Stimulated activated effector memory CD8-positive, alpha-beta T cell treated with anti-CD3 and anti-CD28 coated beads, Interleukin-12 subunit alpha, Interleukin-12 subunit beta, amount 100 ng/mL, for 72 hours (primary cell): Measurements from ENCODE around the gene DPYSL4.
A peak's percentile ranks its signal among the peaks of the same experiment; 100 is the strongest.

Experiments
- ATAC-seq: fragments of 150-1000 bp; cut with Tn5 transposase; 2 replicates; pipeline ENCODE4 v1.10.0; 2021
- DNase-seq, 2 donors: peaks; one replicate each; pipeline ENCODE4 v3.0.0; 2021 to 2022; ENCODE audit warnings: low spot score in 2 of 2
- H3K27ac Mint-ChIP-seq: one replicate; pipeline ENCODE4 v1.8.0; 2022; ENCODE audit warnings: mild to moderate bottlenecking, mixed read lengths
- H3K36me3 Mint-ChIP-seq: one replicate; pipeline ENCODE4 v1.8.0; 2022; ENCODE audit warnings: mild to moderate bottlenecking, mixed read lengths
- H3K4me1 Mint-ChIP-seq: one replicate; pipeline ENCODE4 v1.8.0; 2022; ENCODE audit warnings: mixed read lengths
- H3K4me3 Mint-ChIP-seq: one replicate; pipeline ENCODE4 v1.8.0; 2022; ENCODE audit warnings: mild to moderate bottlenecking, mixed read lengths
- H3K9me3 Mint-ChIP-seq: one replicate; pipeline ENCODE4 v1.8.0; 2022; ENCODE audit warnings: mixed read lengths

The DPYSL4 gene

GRCh38 chr10:132249824-132250375, 63.2 kb downstream of the DPYSL4 start:
- H3K9me3 Mint-ChIP-seq = no peaks in the 10 kb centered on the region
- H3K27ac Mint-ChIP-seq = no peak overlapping the region
- no peaks in the 10 kb centered on the region for H3K36me3 Mint-ChIP-seq
- H3K4me3 Mint-ChIP-seq = no peak overlapping the region
- no peak for DNase-seq
- no peak for ATAC-seq
- H3K4me1 Mint-ChIP-seq = no peaks in the 10 kb centered on the region

GRCh38 chr10:132250481-132251475, 64.0 kb downstream of the DPYSL4 start:
- Mint-ChIP-seq H3K36me3 (no peaks in the 10 kb centered on the region), H3K4me1 (peaks cover 7% of the 10 kb centered on the region), H3K4me3 (no peak overlapping the region), H3K9me3 (no peaks in the 10 kb centered on the region), H3K27ac (no peak overlapping the region)
- DNase-seq = no peak
- ATAC-seq = no peak

GRCh38 chr10:132251928-132252327, 65.2 kb downstream of the DPYSL4 start:
- no peak for DNase-seq
- Mint-ChIP-seq H3K27ac (no peak overlapping the region), H3K4me3 (no peak overlapping the region), H3K36me3 (no peaks in the 10 kb centered on the region), H3K9me3 (no peaks in the 10 kb centered on the region), H3K4me1 (peaks cover 9% of the 10 kb centered on the region)
- no peak for ATAC-seq

GRCh38 chr10:132252412-132252811, 65.7 kb downstream of the DPYSL4 start:
- DNase-seq (no peak), ATAC-seq (no peak)
- Mint-ChIP-seq H3K27ac (no peak overlapping the region), H3K36me3 (no peaks in the 10 kb centered on the region), H3K4me3 (no peak overlapping the region), H3K9me3 (no peaks in the 10 kb centered on the region), H3K4me1 (peaks cover 14% of the 10 kb centered on the region)

GRCh38 chr10:132253092-132253687, 66.4 kb downstream of the DPYSL4 start:
- H3K27ac Mint-ChIP-seq = no peak overlapping the region
- no peak for DNase-seq

GRCh38 chr10:132254841-132255240, 68.1 kb downstream of the DPYSL4 start:
- no peak for ATAC-seq
- peaks cover 18% of the 10 kb centered on the region for H3K4me1 Mint-ChIP-seq
- H3K9me3 Mint-ChIP-seq = no peaks in the 10 kb centered on the region
- peak overlapping the region; percentile 45 for H3K27ac Mint-ChIP-seq
- H3K4me3 Mint-ChIP-seq = no peak overlapping the region
- no peak for DNase-seq
- H3K36me3 Mint-ChIP-seq = no peaks in the 10 kb centered on the region

More at GRCh38 chr10:132253092-132253687, 66.4 kb downstream of the DPYSL4 start:
- no peaks in the 10 kb centered on the region for H3K9me3 Mint-ChIP-seq
- peaks cover 18% of the 10 kb centered on the region for H3K4me1 Mint-ChIP-seq
- no peak for ATAC-seq
- no peak overlapping the region for H3K4me3 Mint-ChIP-seq
- no peaks in the 10 kb centered on the region for H3K36me3 Mint-ChIP-seq
